Neural cell (in vitro differentiated cells): Measurements from ENCODE around the gene SKOR1.

ENCODE experiments used
- EP300 ChIP-seq: fragments of 450-650 bp; conservative IDR thresholded peaks from 2 replicates; pipeline ENCODE4 v1.6.1; 2014; ENCODE audit warnings: antibody characterized with exemption, mild to moderate bottlenecking, moderate library complexity; ENCODE audit not compliant: poor library complexity, severe bottlenecking
- POLR2AphosphoS5 ChIP-seq: IDR thresholded peaks from 2 replicates; pipeline ENCODE4 v1.6.1; 2012
- TF ChIP-seq, protein P1 (sequence below): fragments of 450-650 bp; IDR thresholded peaks from 2 replicates; pipeline ENCODE4 v1.5.1; 2014; ENCODE audit warnings: antibody characterized with exemption, mild to moderate bottlenecking, moderate library complexity; ENCODE audit not compliant: poor library complexity, severe bottlenecking
- TF ChIP-seq, protein P2 (sequence below): IDR thresholded peaks from 2 replicates; pipeline ENCODE4 v1.6.1; 2012; ENCODE audit warnings: borderline replicate concordance

DNA sequence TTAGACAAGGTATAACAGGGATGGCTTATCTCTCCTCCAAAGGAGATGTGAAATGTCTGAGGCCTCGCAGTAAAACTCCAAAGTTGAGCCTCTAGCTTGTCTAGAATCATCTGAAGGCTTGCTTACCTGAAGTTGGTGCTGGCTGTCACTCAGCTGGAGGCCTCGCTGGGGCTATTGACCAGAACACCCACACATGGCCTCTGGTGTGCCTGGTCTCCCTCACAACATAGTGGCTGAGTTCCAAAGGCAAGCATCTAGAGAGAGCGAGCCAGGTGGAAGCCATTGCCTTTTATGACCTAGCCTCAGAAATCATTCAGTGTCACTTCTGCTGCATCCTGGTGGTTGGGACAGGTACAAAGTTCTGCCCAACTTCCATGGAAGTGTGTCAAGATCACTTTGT lies 31.9 kb downstream of the SKOR1 start:
- TF ChIP-seq, protein P1, sequence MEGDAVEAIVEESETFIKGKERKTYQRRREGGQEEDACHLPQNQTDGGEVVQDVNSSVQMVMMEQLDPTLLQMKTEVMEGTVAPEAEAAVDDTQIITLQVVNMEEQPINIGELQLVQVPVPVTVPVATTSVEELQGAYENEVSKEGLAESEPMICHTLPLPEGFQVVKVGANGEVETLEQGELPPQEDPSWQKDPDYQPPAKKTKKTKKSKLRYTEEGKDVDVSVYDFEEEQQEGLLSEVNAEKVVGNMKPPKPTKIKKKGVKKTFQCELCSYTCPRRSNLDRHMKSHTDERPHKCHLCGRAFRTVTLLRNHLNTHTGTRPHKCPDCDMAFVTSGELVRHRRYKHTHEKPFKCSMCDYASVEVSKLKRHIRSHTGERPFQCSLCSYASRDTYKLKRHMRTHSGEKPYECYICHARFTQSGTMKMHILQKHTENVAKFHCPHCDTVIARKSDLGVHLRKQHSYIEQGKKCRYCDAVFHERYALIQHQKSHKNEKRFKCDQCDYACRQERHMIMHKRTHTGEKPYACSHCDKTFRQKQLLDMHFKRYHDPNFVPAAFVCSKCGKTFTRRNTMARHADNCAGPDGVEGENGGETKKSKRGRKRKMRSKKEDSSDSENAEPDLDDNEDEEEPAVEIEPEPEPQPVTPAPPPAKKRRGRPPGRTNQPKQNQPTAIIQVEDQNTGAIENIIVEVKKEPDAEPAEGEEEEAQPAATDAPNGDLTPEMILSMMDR, result no peak
- TF ChIP-seq POLR2AphosphoS5, result no peak
- no peak for TF ChIP-seq EP300
- TF ChIP-seq, protein P2, sequence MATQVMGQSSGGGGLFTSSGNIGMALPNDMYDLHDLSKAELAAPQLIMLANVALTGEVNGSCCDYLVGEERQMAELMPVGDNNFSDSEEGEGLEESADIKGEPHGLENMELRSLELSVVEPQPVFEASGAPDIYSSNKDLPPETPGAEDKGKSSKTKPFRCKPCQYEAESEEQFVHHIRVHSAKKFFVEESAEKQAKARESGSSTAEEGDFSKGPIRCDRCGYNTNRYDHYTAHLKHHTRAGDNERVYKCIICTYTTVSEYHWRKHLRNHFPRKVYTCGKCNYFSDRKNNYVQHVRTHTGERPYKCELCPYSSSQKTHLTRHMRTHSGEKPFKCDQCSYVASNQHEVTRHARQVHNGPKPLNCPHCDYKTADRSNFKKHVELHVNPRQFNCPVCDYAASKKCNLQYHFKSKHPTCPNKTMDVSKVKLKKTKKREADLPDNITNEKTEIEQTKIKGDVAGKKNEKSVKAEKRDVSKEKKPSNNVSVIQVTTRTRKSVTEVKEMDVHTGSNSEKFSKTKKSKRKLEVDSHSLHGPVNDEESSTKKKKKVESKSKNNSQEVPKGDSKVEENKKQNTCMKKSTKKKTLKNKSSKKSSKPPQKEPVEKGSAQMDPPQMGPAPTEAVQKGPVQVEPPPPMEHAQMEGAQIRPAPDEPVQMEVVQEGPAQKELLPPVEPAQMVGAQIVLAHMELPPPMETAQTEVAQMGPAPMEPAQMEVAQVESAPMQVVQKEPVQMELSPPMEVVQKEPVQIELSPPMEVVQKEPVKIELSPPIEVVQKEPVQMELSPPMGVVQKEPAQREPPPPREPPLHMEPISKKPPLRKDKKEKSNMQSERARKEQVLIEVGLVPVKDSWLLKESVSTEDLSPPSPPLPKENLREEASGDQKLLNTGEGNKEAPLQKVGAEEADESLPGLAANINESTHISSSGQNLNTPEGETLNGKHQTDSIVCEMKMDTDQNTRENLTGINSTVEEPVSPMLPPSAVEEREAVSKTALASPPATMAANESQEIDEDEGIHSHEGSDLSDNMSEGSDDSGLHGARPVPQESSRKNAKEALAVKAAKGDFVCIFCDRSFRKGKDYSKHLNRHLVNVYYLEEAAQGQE, result no peak
